HG03175 (cell line): ENCODE results near the gene ARID3B.
"Not testable (repeated sequence)": the region's sequence is repeated elsewhere in the genome, so short reads cannot be mapped to it uniquely, and the experiment has no call there.

ENCODE experiments used
- ATAC-seq: cut with Tn5 transposase; IDR thresholded peaks from one replicate; pipeline ENCODE4 v1.9.1; 2021; ENCODE audit warnings: mild to moderate bottlenecking, moderate library complexity; ENCODE audit not compliant: unreplicated experiment

Gene ARID3B

DNA sequence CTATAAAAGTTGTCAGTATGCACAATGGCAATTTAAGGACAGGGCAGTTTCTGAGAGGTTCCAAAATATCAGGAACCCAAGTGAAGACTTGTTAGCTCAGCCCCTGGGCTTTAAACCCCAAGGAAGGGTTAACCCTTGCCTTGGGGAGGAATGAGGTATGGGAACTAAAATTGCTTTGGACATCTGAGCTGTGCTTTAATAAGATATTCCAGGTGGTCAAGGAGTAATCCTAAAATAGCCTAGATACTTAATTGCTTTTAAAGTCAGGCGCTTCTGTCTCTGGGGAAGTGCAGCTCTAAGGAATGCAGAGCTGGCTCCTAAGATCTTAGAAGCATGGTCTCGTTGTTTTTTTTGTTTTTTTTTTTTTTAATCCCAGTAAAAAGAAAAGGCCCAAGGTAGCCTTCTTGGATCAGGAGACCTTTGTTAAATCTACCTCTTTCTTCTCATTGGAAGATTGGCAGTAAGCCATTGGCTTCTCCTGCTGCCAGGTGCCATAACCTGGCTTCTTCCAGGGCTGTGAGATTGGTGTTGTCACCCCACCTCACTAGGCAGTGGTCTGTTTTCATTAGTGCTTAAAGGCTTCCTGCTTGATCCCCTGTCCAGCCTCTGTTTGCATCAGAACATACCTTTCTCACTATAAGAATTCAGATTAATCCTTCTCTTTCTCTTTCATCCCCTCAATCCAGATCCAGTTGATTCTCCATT, 24.5 kb downstream of the ARID3B start:
- ATAC-seq, result no peak

DNA sequence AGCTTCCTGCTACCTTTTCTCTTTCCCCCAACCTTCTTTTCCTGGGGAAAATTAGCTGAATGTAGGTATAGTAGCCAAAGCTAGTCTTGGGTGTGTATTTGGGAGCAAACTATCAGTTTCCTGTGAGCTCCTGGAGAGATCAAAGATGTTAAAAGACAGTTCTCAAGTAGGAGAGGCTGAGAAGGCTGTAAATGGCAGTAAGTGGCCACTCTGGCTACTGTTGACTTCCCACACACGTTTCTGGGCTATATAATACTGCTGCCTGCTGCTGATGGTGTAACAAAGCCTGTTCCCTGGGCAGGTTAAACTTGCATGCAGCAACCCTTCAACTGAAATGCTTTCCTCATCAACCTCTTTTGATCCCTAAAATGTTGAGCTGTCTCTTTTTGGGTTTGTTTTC, 27.6 kb downstream of the ARID3B start:
- ATAC-seq, result no peak

DNA sequence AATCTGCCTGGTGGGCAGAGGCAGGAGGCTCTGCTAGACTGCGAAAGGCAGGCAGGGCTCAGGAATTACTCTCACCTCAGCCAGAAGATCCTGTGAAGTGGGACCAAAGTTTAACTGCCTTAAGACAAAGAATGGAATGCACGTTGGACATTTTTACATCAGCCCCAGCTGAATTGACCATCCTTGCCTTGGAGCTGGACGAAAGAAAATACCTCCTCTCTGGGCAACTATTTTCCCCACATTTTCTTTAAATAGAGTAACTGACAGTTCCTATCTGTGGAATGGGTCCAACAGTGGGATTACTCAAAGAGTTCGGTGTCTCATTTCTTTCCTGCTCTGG, 28.7 kb downstream of the ARID3B start:
- ATAC-seq, result no peak

GRCh38 chr15:74571191-74571590, 30.2 kb downstream of the ARID3B start:
- no peak for ATAC-seq

- ATAC-seq, result no peak
Observed at GRCh38 chr15:74573987-74574386, 33.0 kb downstream of the ARID3B start.

DNA sequence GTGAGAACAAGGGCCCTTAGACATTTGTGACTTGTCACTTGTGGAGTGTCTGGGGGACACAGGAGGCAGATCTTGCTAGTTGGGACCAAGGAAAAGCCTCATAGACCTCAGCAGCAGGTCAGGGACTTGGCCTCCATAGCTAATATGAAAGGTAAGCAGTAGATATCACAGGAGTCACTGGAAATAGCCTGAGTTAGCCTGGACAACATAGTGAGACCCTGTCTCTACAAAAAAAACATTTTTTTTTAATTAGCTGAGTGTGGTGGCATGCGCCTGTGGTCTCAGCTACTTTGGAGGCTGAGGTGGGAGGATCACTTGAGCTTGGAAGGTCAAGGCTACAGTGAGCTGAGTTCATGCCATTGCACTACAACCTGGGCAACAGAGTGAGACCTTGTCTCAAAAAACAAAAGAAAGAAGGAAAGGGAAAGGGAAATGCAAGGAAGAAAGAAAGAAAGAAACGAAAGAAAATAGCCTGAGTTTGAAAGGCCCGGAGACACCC, 37.5 kb downstream of the ARID3B start:
- no peak for ATAC-seq

DNA sequence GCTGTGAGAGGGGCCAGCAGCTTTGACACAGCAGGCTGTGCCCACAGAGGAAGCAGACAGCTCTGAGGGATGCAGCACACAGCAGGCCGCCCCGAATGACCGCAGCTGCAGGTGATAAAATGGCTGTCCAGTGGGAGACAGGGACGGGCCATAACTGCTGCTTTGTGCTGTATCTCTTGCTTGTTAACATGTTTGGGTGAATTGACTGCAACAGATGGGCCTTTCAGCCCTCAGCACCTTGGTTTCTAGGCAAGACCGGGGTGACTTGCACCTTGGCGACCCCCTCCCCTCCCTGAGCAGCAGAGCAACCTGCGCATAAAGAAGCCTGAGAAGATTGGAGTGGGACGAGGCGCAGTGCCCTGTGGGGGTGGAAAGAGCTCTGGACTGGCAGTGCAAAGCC, 38.0 kb downstream of the ARID3B start:
- ATAC-seq, result no peak

DNA sequence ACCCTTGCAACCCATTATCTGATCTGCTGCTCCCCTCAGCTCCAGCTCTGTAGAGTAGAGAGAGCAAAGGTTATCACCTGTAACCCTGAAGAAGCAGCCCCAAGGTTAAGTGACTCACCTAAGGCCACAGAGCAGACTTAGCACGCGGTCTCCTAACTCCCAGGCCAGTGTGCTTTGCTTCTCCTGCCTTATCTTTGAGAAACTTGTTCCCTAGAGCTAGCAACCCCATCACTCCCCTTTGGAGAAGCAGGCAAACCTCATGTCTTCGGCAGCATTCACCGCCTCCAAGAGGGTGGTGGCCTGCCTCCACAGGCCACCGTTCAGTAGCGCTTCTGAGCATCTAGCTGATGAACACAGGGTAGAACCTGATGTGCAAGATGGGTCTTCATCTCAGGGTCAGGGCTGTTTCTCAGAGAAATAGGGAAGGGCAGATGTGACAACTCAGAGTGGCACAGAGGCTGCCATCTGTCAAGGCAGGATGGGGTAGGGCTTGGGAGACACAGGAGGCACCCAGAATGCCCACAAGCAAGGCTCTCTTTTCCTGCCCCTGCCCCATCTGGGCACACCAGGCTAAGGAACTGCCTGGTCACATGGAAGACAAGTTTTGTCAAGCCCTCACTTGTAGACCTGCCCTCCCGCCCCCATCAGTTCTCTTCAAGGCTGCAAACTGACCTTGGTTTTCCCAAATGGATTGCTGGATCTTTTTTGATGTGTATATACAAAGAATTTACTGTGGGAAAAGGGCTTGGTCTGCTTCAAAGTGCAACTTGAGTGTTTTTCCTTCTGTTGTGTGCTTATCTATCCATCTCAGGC, 39.7 kb downstream of the ARID3B start:
- no peak for ATAC-seq

- no peak for ATAC-seq
Observed at GRCh38 chr15:74584204-74584603, 43.2 kb downstream of the ARID3B start.

- no peak for ATAC-seq
Observed at GRCh38 chr15:74584779-74585178, 43.8 kb downstream of the ARID3B start.

DNA sequence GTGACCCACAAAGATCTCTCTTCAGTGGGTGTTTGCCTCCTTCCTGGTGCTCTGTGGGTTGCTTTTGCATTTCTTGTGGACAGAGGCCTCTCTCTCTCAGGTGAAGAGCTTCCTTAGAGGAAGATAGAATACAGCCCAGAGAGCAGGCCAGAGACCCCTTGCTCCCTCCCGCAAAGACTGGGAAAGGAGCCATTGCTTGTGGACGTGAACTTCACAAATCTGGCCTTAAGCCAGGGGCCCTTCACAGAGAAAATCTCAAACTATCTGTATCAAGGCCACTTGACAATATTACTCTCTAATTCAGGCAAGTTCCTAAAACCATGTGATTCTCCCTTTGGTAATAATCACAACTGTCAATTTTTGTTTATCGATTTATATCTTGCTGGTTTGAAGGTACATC, 44.2 kb downstream of the ARID3B start:
- no peak for ATAC-seq

DNA sequence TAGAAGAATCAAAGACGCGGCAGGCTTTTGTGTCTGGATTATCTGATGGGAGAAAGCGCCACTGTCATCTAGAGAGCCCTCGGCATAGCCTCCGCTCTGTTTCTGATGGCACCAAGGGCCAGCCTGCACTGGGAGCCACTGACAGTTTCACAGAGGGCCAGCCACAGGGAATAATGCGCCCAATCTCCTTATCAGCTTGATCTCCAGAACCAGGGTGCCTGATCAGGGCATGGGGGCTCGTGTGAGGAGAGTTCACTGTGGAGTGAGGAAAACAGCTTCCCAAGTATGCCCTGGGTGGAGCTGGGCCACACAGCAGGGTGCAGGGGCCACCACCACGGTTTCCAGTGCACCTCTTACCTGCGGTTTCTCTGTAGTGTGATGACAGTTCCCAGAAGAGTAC, 44.8 kb downstream of the ARID3B start:
- ATAC-seq, result no peak

GRCh38 chr15:74589826-74590225, 48.8 kb downstream of the ARID3B start:
- ATAC-seq, result no peak

DNA sequence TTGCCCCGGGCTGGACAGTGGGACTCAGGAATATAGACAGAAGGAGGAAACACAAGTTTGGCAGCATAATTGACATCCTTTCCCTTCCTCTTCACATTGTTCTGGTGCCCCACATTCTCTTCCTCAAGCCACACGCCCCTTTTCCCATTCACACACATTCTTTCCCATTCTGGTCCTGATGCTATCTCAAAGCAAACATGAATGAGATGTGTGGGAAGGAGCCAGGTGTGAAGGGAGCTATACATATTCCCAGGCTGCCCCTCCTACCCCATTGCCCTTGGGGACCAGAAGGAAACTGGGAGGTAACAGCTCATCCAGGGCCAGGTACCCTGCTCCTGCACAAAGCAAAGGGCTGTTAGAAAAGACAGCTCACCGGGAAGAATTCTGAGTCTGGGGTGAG, 51.2 kb downstream of the ARID3B start:
- ATAC-seq, result no peak

- no peak for ATAC-seq
Observed at GRCh38 chr15:74593122-74593521, 52.1 kb downstream of the ARID3B start.

GRCh38 chr15:74594455-74594854, 53.4 kb downstream of the ARID3B start:
- ATAC-seq, result no peak

DNA sequence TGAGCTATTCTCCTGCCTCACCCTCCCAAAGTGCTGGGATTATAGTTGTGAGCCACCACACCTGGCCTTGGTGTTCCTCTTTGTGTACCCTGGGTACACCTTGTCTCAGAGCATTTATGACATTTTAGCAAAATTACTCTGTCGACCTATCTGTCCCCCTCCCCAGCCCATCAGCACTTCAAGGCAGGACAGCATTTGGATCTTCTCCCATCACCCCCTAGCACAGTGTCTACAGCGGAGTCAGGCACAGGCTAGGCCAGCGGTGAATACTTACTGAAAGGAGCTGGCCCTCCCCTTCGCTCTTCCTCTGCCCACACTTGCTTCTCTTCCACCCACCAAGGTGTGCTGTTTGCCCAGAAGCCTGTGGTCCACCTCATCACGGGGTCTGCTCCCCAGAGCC, 54.3 kb downstream of the ARID3B start:
- no peak for ATAC-seq

GRCh38 chr15:74596736-74597135, 55.7 kb downstream of the ARID3B start:
- ATAC-seq, result not testable (repeated sequence)

DNA sequence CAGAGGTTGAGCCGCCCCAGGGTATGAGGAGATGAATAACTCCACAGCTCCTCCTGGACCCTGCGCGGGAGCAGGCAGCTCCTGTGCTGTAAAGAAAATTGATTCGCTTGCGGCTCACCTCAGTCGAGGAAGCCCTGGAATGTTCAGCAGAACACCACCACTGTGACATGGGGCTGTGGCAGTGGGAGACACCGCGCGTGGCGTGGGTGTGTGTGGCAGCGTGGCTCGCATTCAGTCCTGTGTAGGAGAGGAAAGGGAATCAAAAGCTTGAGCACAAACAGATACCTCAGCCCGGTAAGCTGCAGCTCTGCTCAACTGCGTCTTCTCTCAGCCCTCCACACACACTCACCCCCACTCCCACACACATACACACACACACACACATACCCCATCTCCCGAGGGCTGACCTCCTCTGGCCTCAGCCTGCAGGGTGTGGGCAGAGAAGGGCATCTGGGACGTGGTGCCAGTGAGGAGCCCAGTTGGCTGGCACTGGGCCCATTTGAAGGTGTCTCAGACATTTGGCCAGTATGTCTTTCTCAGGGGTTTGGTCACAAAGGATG, 56.2 kb downstream of the ARID3B start:
- ATAC-seq, result not testable (repeated sequence)

- peak; percentile 85 for ATAC-seq
Observed at GRCh38 chr15:74598126-74598842, 57.3 kb downstream of the ARID3B start.

DNA sequence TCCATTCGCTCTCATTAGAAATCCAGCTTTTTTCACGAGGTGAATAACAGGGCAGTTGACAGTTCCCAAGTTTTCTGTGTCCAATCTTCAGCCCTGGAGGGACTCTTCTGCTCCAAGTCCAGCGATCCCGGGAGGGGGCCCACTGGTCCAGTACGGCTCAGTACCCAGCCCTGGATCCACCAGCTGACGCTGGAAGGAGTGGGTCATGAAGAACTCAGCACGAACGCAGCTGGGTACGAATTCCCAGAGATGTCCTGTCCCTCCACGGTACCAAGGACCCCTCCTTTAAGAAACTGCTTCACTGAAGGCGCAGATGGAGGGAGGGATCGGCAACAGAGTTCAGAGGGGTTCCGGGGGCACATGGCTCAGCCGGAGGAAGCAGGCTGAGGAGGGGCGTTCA, 58.1 kb downstream of the ARID3B start:
- ATAC-seq, result no peak
